Stimulated activated CD8-positive, alpha-beta memory T cell treated with anti-CD3 and anti-CD28 coated beads, Interleukin-2, amount 100 ng/mL, for 1 hour (primary cell): ENCODE data around the gene COL18A1.

Source experiments
- DNase-seq, 2 donors: peaks; one replicate each; pipeline ENCODE4 v3.0.0-alpha.2; 2020; ENCODE audit warnings: low read depth in 2 of 2

The COL18A1 gene

GRCh38 chr21:45480701-45481500 is 75.9 kb downstream of the COL18A1 start:
- no peak for DNase-seq

GRCh38 chr21:45481566-45481965 is 76.6 kb downstream of the COL18A1 start:
- DNase-seq: no peak

- no peak for DNase-seq
Observed at GRCh38 chr21:45481977-45482898, 77.3 kb downstream of the COL18A1 start.

- no peak for DNase-seq
Observed at GRCh38 chr21:45482899-45483821, 78.2 kb downstream of the COL18A1 start.

- no peak for DNase-seq
Observed at GRCh38 chr21:45484318-45484717, 79.4 kb downstream of the COL18A1 start.

GRCh38 chr21:45485686-45486442 is 80.9 kb downstream of the COL18A1 start:
- DNase-seq: no peak

- no peak for DNase-seq
Observed at GRCh38 chr21:45486443-45487160, 81.6 kb downstream of the COL18A1 start.

GRCh38 chr21:45487161-45487806 is 82.3 kb downstream of the COL18A1 start:
- no peak for DNase-seq

- no peak for DNase-seq
Observed at GRCh38 chr21:45487891-45488600, 83.1 kb downstream of the COL18A1 start.

- DNase-seq: no peak
Observed at GRCh38 chr21:45488931-45489721, 84.2 kb downstream of the COL18A1 start.

GRCh38 chr21:45489722-45489982 is 84.7 kb downstream of the COL18A1 start:
- no peak for DNase-seq

- DNase-seq: no peak
Observed at GRCh38 chr21:45490049-45490731, 85.2 kb downstream of the COL18A1 start.

- no peak for DNase-seq
Observed at GRCh38 chr21:45491056-45491455, 86.1 kb downstream of the COL18A1 start.

GRCh38 chr21:45491623-45492022 is 86.7 kb downstream of the COL18A1 start:
- no peak for DNase-seq

- DNase-seq: no peak
Observed at GRCh38 chr21:45492765-45493164, 87.8 kb downstream of the COL18A1 start.

GRCh38 chr21:45493401-45494001 is 88.5 kb downstream of the COL18A1 start:
- DNase-seq: no peak

- DNase-seq: no peak
Observed at GRCh38 chr21:45494135-45494850, 89.3 kb downstream of the COL18A1 start.
